ENCODE data around the gene HOXC6.

The HOXC6 gene

GRCh38 chr12:54012631-54013409 lies 15.4 kb upstream of the HOXC6 start:
- in situ Hi-C loops (cut with HindIII; ENCODE audit: low sequenced_read_pairs): no loop called here

GRCh38 chr12:54014377-54015017 lies 13.7 kb upstream of the HOXC6 start:
- in situ Hi-C loops (cut with HindIII; ENCODE audit: low sequenced_read_pairs): loop anchor here (5.0 kb wide), 1 partner anchor 173 kb away; the partner anchor contains the start of gene SMUG1

GRCh38 chr12:54015018-54015931 lies 13.0 kb upstream of the HOXC6 start:
- in situ Hi-C loops (cut with HindIII; ENCODE audit: low sequenced_read_pairs): loop anchor here (5.0 kb wide), 1 partner anchor 172 kb away; the partner anchor contains the start of gene SMUG1

- in situ Hi-C loops (cut with HindIII; ENCODE audit: low sequenced_read_pairs): loop anchor here (5.0 kb wide), 1 partner anchor 171 kb away; the partner anchor contains the start of gene SMUG1
Measured at GRCh38 chr12:54016051-54016450, 12.2 kb upstream of the HOXC6 start.

GRCh38 chr12:54016478-54016964 lies 11.7 kb upstream of the HOXC6 start:
- in situ Hi-C loops (cut with HindIII; ENCODE audit: low sequenced_read_pairs): loop anchor here (5.0 kb wide), 1 partner anchor 171 kb away; the partner anchor contains the start of gene SMUG1

GRCh38 chr12:54017027-54017788 lies 11.0 kb upstream of the HOXC6 start:
- in situ Hi-C loops (cut with HindIII; ENCODE audit: low sequenced_read_pairs): loop anchor here (5.0 kb wide), 1 partner anchor 170 kb away; the partner anchor contains the start of gene SMUG1

- in situ Hi-C loops (cut with HindIII; ENCODE audit: low sequenced_read_pairs): loop anchor here (5.0 kb wide), 1 partner anchor 169 kb away; the partner anchor contains the start of gene SMUG1
Measured at GRCh38 chr12:54017878-54018467, 10.3 kb upstream of the HOXC6 start.

- in situ Hi-C loops (cut with HindIII; ENCODE audit: low sequenced_read_pairs): loop anchor here (5.0 kb wide), 1 partner anchor 169 kb away; the partner anchor contains the start of gene SMUG1
Measured at GRCh38 chr12:54018468-54018984, 9.7 kb upstream of the HOXC6 start.

GRCh38 chr12:54019091-54019811 lies 9.0 kb upstream of the HOXC6 start:
- in situ Hi-C loops (cut with HindIII; ENCODE audit: low sequenced_read_pairs): loop anchor here (5.0 kb wide), 1 partner anchor 168 kb away; the partner anchor contains the start of gene SMUG1

GRCh38 chr12:54019924-54020590 lies 8.2 kb upstream of the HOXC6 start:
- in situ Hi-C loops (cut with HindIII; ENCODE audit: low sequenced_read_pairs): loop anchor here (5.0 kb wide), 1 partner anchor 167 kb away; the partner anchor contains the start of gene SMUG1

- in situ Hi-C loops (cut with HindIII; ENCODE audit: low sequenced_read_pairs): no loop called here
Measured at GRCh38 chr12:54020591-54021405, 7.4 kb upstream of the HOXC6 start.

- in situ Hi-C loops (cut with HindIII; ENCODE audit: low sequenced_read_pairs): no loop called here
Measured at GRCh38 chr12:54021432-54022013, 6.7 kb upstream of the HOXC6 start.

- in situ Hi-C loops (cut with HindIII; ENCODE audit: low sequenced_read_pairs): no loop called here
Measured at GRCh38 chr12:54022960-54023884, 5.0 kb upstream of the HOXC6 start.

GRCh38 chr12:54024127-54024526 lies 4.1 kb upstream of the HOXC6 start:
- in situ Hi-C loops (cut with HindIII; ENCODE audit: low sequenced_read_pairs): no loop called here

- in situ Hi-C loops (cut with HindIII; ENCODE audit: low sequenced_read_pairs): no loop called here
Measured at GRCh38 chr12:54024581-54025305, 3.5 kb upstream of the HOXC6 start.
